NCI-H345 (cell line): ENCODE results near the gene CEP250.
"Not testable (repeated sequence)": the region's sequence is repeated elsewhere in the genome, so short reads cannot be mapped to it uniquely, and the experiment has no call there.

Source experiments
- DNase-seq: peaks from one replicate; lab custom pipeline; 2025; lab: John Stamatoyannopoulos, UW

CEP250 gene

DNA sequence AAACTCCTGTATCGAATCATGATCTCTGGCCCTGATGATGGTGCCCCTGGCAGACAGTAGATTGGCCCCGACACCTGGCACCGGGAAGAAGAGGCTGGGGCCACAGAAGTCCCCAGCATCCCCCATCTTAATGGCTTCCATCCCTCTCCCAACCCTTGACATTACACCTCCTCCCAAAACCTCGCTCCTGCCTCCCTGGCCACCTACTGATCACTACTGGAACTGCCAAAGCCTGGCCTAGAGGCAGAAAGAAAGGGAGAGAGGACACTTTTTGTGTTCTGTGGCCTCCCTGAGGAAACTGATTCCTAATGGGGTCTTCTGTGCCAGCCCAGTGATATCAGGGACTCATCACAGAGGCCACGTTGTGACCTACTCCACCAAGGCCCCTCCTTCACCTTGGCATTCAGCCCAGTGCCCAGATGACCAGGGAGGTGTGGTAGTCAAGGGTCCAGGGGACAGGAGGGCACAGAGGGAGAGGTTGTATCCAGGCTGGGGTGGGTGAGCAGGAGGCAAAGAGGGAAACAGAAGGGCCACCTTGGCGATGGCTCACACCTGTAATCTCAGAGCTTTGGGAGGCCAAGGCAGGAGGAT is 68.0 kb downstream of the CEP250 start:
- no peak for DNase-seq

DNA sequence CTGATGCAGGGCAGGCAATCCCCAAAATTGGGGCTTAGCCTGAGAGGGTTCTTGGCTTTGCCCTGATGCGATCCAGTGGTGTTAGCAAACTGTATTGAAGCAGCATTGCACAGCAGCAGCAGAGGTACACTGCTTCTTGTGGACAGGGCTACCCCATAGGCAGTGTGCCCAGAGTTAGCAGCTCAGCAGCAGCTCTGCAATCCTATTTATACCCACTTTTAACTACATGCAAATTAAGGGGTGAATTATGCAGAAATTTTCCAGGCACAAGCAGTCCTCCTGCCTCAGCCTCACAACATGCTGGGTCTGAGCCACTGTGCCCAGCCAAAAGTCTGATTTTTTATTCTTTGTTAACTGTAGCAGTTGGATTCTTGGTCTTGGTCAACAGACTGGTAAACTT is 70.2 kb downstream of the CEP250 start:
- DNase-seq = no peak

- DNase-seq = no peak
Observed at GRCh38 chr20:35527122-35527769, 71.8 kb downstream of the CEP250 start.

DNA sequence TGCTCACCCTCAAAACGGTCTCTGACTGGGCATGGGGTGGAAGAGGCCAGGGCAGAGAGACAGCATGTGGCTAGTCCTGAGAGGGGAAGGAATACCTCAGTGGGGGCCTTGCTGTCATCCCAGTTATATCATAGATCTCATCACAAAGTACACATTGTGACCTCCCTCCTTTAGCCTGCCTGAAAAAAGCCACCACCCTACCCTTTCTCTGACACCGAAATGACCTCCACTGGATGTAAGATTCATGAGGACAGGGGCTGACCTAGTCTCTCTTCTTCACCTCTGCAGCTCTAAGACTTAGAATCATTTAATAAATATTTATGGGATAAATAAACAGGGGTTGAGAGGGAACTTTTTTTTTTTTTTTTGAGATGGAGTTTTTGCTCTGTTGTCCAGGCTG is 74.2 kb downstream of the CEP250 start, which contains the start of gene C20orf173:
C20orf173 (minus strand) TSS at position 101 of the 400 bp plus-strand sequence. CDS start 279 bp downstream, outside the sequence.
- DNase-seq = no peak

- peak; percentile 98 for DNase-seq
Observed at GRCh38 chr20:35539756-35540212, 84.4 kb downstream of the CEP250 start.

DNA sequence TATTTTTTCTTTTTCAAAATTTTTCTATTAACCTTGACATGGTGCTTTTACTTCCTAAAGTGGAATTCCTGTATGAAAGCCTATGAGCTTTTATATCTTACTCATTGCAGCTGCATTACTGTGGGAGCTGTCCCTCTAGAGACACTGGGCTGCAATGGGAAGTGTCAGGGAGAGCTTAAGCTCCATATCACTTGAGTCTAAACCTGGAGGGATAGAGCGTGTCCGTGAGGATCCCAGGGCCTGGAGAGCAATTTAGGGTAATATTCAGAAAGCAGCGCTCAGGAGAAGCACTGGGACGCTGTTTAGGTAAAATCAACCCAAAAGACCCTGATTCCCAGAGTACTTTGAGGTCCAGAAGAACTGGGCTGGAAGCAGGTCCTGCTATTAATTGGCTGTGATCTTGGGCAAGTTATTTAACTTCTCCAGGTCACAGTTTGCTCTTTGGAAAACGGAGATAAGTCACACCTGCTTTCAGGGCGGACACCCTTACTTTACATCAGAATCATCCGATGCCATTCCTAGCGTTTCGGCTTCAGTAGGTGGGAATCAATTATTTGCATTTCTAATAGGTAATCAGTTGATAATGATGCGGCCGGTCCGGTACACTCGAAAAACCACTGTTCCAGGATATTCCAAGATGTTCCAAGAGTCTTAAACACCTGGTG is 85.9 kb downstream of the CEP250 start:
- no peak for DNase-seq

- DNase-seq = peak; percentile 99
Observed at GRCh38 chr20:35541783-35542662, 86.6 kb downstream of the CEP250 start, which contains the start of gene ERGIC3. TSS of gene ERGIC3 (plus strand) at chr20:35542078. CDS start at chr20:35542098, 20 bp downstream.

GRCh38 chr20:35542990-35543389 is 87.6 kb downstream of the CEP250 start:
- no peak for DNase-seq

DNA sequence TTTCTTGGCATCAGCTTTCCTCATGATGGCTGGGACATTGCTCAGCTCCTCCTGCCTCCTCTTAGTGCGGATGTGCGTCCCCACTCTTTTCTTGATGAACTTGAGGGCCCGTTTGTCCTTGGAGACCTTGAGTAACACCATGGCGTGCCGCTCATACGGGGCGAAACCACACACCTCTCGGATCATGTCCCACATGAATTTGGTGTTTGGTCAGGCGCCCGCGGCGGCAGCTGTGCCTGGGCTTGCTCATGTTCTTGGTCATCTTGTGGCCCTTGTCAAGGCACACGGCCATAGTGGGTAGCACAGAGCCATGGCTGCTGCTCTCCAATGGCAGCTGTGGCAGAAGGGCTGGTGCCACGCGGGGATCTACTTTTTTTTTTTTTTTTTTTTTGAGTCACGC is 89.0 kb downstream of the CEP250 start:
- no peak for DNase-seq

- DNase-seq = peak; percentile 22
Observed at GRCh38 chr20:35544941-35545340, 89.5 kb downstream of the CEP250 start.

DNA sequence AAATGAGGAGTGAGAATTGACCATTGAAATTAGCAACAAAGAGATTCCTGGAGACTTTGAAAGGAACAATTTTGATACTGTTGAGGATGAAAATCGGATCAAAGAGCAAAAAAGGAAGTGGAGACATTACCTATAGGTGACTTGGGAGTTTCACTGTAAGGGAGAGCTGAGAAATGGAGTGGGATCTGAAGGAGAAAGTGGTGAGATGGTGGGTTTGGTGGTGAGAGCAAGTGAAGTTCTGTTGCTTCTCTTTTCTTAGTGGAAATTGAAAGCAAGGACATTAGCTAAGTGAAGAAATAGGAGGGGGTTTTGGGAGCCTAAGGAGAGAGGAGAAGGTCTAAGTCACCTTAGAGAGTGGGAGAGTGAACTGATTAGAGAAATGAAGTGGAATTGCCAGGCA is 90.7 kb downstream of the CEP250 start:
- no peak for DNase-seq

GRCh38 chr20:35547329-35547728 is 91.9 kb downstream of the CEP250 start:
- DNase-seq = no peak

- DNase-seq = no peak
Observed at GRCh38 chr20:35551503-35551902, 96.1 kb downstream of the CEP250 start.

DNA sequence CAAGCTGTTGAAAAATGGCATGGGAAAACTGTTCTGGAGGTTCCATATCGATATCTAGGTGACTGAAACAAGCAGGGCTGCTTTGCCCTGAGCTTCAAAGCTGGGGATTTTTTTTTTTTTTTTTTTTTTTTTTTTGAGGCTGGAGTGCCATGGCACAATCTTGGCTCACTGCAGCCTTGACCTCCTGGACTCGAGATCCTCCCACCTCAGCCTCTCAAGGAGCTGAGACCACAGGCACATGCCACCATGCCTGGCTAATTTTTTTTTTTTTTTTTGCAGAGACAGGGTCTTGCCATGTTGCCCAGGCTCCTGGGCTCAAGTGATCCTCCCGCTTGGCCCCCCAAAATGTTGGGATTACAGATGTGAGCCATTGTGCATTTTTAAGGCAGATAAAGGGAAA is 97.5 kb downstream of the CEP250 start:
- no peak for DNase-seq

- not testable (repeated sequence) for DNase-seq
Observed at GRCh38 chr20:35555461-35555860, 100.1 kb downstream of the CEP250 start.

DNA sequence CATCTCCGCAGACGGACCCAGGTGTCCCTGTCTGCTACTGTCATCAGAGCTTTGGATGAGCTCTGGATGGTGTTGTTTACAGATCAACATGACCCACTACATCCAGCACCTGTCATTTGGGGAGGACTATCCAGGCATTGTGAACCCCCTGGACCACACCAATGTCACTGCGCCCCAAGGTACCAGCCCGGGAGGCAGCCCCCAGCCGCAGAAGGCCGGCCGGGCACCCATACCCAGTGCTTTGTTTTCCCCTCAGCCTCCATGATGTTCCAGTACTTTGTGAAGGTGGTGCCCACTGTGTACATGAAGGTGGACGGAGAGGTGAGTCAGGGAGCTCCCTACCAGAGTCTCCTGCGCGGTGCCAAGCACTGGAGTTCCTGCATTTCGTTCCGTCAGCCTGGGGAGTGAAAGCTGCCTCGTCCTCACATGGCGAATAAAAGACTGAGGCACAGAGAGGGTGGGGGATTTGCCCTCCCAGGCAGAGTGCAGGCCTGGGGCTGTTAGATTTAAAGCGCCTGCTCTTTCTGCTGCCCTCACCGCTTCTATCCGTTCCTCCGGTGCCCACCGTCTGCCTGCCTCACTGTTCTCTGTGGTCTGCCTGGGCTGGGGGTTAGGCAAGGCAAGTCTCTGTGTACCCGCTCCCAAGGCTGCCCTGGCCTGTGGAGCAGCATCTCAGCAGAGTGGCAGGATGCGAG is 100.7 kb downstream of the CEP250 start:
- no peak for DNase-seq

- DNase-seq = no peak
Observed at GRCh38 chr20:35556871-35557270, 101.5 kb downstream of the CEP250 start.

- DNase-seq = no peak
Observed at GRCh38 chr20:35558451-35558850, 103.1 kb downstream of the CEP250 start.

GRCh38 chr20:35559042-35559693 is 103.8 kb downstream of the CEP250 start:
- no peak for DNase-seq

GRCh38 chr20:35560105-35560511 is 104.7 kb downstream of the CEP250 start:
- DNase-seq = no peak

DNA sequence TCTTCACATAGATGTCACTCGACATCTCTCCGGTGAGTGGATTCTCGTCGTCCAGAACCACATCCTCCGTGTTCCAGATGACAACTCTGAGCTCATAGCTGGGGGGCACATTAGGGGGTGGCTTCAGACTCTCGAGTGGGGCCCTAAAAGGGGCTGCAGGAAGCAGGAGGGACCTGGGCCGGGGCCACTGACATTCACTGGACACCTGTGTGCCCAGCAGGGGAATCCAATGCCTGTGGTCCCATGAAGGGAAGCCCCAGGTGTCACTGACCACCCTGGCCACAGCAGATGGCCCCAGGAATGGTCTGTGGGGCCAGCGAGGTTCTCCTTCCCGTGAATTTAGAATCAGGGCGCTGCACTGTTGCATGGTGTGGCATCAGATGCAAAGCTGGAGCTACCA is 105.1 kb downstream of the CEP250 start:
- DNase-seq = no peak
